GM12801 (cell line): ENCODE data around the gene STX10.

Source experiments
- CTCF ChIP-seq: IDR thresholded peaks from one replicate; pipeline ENCODE4 v1.5.1; 2011; ENCODE audit warnings: control low read depth; ENCODE audit not compliant: insufficient read length; ENCODE audit errors: extremely low read depth

The STX10 gene

DNA sequence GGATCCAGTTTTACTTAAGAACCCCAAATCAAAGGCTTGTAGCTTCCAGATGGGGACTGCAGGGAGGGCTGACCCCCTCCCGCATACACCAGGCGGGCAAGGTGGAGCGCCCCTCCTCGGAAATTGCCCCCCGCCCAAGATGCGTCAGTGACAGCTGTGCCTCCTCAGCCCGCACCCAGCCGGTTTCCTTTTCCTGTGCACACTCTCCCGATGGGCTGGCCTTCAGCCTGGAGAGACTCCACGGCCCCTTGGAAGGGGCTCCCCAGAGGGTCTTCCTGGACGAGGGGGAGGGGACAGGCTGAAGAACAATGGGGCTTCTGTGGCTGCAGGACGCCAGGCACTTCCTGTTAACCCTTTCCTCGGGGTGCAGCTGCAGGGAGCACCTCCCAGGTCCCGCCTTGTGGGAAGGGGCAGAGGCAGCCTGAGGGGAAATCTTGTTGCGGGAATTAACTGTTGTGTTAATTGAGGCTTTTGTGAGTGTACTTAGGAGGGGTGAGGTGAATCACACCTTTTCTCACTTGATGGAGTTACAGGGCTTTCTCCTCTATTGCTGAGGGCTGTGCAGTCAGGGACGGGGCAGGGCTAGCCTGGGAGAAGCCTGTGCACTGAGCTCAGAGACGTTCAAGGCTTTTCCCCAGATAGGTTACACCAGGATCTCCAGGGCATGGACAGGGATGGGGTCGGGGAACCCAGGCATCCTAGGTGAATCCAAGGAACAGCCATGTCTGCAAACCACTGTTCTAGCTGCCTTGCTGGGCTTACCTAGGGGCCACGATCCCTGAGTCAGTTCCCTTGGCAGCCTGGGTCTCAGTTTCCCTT, 14.4 kb upstream of the STX10 start:
- TF ChIP-seq CTCF, result no peak

GRCh38 chr19:13163609-13164342, 13.6 kb upstream of the STX10 start:
- TF ChIP-seq CTCF, result no peak

DNA sequence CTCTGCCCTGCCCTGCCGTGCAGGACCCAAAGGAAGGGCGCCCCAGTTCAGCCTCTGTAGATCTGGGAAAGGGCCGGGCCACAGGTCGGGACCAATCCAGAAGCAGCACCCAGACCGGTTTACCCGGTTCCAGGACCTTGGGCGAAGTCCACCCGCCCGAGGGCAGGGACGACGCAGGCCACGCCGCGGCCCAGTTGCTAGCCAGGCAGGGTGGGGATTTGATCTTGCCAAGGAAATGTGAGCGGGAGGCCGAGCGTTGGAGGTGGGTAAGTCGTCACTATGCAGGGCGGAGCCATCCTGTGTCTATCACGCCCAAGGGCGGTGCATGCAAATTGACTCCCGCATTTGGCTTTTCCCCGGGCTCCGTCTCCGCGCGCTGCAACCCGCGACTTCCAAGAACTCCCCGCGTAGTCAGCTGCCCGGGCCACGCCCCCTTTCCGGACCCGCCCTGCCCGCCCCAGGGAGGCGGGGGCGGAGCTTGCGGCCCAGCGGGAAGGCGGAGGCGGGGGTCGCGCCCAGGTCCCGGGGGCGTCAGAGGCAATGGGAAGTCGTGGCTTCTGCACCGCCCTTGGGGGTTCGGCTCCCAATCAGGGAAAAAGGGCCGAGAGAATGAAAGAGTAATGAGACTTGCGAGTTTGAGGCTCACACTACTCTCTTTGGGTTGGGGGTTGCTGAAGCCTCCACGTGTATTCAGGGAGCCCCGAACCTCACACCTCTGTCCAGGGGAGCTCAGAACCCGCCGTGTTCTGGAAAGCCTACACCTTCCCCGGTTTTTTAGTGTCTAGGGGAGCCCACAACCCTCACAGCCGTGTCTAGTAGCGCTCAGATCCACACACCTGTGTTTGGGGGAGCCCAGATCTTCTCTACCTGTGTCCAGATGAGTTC, 12.8 kb upstream of the STX10 start:
- no peak for TF ChIP-seq CTCF

DNA sequence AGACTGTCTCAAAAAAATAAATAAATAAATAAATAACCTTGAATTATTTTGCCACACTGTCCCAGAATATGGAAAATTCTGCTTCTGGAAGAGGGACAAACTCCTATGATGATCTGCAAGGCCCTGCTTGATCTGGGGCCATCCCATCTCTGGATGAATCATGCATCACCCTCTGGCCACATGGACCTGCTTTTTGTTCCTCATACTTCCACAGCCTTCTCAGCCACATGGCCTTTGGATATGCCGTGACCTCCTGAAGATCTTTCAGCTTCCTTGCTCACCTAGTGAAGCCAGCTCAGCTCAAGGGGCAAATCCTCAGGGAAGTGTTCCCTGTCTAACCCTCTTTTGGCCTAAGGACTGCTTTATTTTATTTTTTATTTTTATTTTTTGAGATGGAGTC, 10.4 kb upstream of the STX10 start:
- TF ChIP-seq CTCF, result no peak

GRCh38 chr19:13159713-13160112, 9.5 kb upstream of the STX10 start:
- TF ChIP-seq CTCF, result no peak

GRCh38 chr19:13155472-13156359, 5.5 kb upstream of the STX10 start:
- no peak for TF ChIP-seq CTCF
